Fibroblast of upper back skin (primary cell): ENCODE data around the gene SSMEM1.
"Not testable (repeated sequence)": the region's sequence is repeated elsewhere in the genome, so short reads cannot be mapped to it uniquely, and the experiment has no call there.

Experiments
- DNase-seq: peaks from one replicate; pipeline ENCODE4 v3.0.0-alpha.2; 2013

The SSMEM1 gene

DNA sequence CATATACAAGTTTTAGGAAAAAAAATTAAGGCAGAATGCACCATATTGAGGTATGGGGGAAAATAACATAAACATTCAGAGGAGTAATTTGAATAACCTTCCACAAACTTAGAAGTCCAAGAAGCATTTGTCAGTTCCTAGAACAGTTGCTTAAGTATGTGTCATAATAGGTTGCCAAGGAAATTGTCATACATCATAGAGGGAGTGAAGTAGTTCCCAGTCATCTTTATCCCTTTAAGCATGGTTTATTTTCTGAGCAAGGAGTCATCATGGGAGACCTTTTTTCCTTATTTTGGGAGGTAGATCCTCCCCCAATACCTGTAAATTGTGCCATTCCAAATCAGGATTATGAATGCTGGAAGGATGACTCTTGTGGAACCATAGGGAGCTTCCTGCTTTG is at the start of gene SSMEM1:
Gene SSMEM1 (plus strand): TSS at position 219 of the 400 bp plus-strand sequence. CDS start 51 bp downstream, at position 270.
- DNase-seq: peak; percentile 72

DNA sequence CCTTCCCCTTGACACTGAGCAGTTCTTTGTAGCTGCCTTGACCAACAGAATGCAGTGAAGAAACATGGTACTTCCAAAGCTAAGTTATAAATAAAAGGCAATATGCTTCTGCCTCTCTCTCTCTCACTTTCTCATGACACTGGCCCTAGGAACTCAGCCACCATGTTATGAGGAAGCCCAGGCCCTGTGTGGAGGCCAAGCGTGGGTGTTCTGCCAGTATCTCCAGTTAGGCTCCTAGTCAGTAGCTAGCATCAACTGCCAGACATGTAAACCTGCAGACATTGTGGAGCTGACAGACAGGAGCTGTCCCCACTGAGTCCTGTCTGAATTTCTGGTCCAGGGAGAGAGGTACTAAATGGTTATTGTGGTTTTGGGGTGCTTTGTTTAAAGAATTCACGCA is 47.6 kb upstream of the SSMEM1 start:
- no peak for DNase-seq

- no peak for DNase-seq
Observed at GRCh38 chr7:130160455-130160854, 47.2 kb upstream of the SSMEM1 start.

DNA sequence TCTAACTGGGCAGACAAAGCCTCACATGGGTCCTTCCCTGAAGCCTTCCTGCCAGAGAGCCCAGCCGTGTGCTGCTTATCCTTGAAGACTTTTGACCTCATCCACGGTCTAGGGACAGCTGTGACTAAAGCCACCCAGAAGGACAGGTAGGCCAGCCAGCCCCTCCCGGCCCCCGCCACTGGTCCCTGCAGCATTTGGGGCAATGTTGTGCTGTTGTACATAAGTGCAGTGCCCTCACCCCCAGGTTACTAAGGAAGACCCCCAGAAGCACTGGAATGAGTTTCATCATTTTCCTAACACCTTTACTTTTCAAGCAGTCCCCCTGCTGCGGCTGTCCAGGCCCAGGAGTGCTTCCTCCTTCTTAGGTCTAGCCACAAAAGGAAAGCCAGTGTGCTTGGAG is 45.5 kb upstream of the SSMEM1 start:
- DNase-seq: no peak

GRCh38 chr7:130174237-130174959 is 33.3 kb upstream of the SSMEM1 start:
- DNase-seq: no peak

DNA sequence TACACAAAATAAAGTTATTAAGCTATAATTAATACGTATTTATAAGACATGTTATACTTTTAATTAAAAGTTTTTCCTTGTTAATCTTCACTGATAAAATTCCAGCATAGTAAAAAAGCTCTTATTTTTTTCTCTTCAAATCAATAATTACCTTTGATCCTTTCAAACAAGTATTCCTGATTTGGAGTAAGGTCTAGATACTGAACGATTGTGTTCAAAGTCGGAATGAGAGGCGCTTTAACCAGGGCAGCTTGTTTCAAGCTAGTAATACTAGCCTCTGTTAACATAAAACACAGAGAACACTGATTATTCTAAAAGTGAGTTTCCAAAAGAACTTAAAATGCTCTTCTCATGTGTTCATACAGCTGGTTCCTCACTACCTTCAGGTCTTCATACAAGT is 29.4 kb upstream of the SSMEM1 start:
- no peak for DNase-seq

DNA sequence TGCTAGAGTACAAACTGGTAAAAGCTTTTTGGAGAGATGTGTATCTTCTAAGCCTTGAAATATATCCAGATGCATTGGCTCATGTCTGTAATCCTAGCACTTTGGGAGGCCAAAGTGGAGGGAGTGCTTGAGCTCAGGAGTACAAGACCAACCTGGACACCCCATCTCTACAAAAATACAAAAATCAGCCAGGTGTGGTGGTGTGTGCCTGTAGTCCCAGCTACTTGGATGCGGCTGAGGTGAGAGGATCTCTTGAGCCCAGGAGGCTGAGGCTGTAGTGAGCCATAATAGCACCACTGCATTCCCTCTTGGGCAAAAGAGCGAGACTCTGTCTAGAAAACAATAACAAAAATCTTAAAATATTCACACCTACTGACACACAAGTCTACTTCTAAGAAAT is 28.0 kb upstream of the SSMEM1 start:
- no peak for DNase-seq

- peak; percentile 23 for DNase-seq
Observed at GRCh38 chr7:130180571-130181262, 26.9 kb upstream of the SSMEM1 start.

GRCh38 chr7:130181263-130181605 is 26.4 kb upstream of the SSMEM1 start:
- DNase-seq: no peak

DNA sequence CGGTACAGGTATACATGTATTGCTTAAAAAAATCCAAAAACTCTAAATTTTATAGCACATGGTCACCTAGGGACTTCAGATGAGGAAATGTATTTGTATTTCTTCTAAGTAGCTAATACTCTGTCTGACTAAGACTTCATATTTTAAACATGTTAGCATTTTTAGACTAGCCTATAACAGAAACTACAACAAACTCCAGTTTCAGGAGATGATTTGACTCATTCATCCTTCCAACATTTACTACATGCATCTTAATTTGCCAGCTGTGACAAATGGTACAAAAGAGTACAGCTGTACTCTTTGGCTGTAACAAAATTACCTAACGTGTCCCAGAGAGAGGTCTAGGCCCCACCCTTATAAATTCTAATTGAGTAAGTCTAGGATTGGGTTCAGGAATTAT is 24.7 kb upstream of the SSMEM1 start:
- DNase-seq: no peak

DNA sequence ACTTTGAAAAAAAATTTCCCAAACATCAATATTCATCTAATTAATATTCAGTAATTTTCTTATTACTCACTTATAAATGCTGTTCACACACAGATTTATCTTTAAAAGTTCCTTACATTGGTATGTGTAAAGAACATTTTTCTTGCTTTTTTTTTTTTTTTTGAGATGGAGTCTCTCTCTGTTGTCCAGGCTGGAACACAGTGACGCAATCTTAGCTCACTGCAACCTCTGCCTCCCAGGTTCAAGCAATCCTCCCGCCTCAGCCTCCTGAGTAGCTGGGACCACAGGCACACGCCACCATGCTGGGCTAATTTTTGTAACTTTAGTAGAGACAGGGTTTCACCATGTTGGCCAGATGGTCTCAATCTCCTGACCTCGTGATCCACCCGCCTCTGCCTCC is 23.3 kb upstream of the SSMEM1 start:
- DNase-seq: not testable (repeated sequence)

GRCh38 chr7:130187360-130187759 is 20.3 kb upstream of the SSMEM1 start:
- DNase-seq: no peak

GRCh38 chr7:130189343-130189742 is 18.3 kb upstream of the SSMEM1 start:
- DNase-seq: peak; percentile 77

DNA sequence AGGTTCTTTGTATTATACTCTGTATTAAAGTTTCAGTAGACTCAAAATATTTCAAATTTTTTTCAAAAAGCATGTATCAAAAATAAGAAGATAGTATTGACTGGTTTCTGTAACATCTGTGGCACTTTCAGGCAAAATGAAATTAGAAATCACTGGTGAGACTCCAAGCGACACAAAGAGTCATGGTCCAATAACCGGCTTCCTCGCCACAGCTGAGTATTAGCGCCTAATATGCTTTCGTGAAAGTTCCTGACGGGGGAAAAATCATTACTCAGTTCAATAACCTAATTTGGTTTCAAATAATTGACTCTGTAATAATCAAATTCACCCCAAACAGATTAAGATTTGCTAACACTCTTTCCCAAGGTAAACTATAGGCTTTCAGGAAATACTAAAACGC is 15.9 kb upstream of the SSMEM1 start:
- no peak for DNase-seq

DNA sequence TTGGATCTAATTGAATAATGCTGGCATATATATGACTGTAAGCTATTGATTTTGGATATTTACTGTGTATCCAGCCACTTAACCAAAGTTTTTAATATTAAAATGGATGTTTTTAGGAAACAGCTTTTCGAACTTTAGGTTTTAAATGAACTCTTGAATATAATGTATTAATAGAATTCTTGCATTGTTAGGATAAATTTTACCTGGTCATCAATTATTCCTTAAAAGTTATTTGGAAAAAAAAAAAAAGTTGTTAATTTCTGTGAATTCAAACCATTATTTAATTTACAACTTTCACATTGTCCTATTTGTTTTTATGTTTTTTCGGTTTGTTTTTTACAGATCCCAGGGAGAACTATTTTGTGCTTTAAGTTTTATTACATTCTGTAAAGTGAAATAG is 12.3 kb upstream of the SSMEM1 start:
- DNase-seq: no peak

GRCh38 chr7:130196476-130196875 is 11.2 kb upstream of the SSMEM1 start:
- no peak for DNase-seq

GRCh38 chr7:130197094-130197493 is 10.6 kb upstream of the SSMEM1 start:
- no peak for DNase-seq

DNA sequence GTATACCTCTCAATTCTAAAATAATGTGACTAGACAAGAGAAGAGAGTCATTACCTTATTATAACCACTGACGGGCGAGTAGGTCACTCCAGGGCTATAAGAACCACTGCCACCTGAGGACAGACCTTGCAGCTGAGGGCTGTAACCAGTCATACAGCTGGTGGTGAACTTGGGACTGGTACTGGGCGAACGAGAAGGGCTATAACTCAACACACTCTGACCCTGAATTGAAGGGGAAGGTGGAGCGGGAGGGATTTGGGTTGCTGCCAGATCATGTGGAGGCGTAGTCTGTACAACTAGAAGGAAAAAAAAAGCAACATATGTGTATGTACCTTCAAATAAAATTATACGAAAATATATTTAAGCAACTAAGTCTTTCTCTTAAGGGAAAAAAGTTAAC is 5.9 kb upstream of the SSMEM1 start:
- DNase-seq: no peak

- peak; percentile 98 for DNase-seq
Observed at GRCh38 chr7:130205084-130205947, 2.3 kb upstream of the SSMEM1 start, which contains the start of gene TMEM209. TMEM209 (minus strand) TSS chr7:130205406; CDS start chr7:130205375, 31 bp downstream.

GRCh38 chr7:130207033-130207432 is 627 bp upstream of the SSMEM1 start:
- DNase-seq: no peak

DNA sequence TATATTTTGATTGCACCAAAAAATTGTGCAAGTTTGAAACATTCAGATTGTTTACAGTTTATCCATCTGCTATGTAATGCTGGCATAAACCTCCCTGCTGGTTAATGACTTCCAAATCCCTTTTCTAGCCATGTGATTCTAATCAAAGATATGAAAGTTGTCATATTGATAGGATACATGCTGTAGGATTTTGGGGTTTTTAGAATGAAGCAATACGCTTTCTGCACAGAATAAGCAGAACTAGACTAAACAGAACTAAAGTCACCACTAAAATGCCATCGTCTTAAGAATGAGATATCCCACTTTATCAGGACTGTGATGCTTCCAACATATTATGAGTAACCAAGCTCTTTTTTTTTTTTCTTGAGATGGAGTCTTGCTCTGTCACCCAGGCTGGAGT is 856 bp downstream of the SSMEM1 start:
- no peak for DNase-seq

DNA sequence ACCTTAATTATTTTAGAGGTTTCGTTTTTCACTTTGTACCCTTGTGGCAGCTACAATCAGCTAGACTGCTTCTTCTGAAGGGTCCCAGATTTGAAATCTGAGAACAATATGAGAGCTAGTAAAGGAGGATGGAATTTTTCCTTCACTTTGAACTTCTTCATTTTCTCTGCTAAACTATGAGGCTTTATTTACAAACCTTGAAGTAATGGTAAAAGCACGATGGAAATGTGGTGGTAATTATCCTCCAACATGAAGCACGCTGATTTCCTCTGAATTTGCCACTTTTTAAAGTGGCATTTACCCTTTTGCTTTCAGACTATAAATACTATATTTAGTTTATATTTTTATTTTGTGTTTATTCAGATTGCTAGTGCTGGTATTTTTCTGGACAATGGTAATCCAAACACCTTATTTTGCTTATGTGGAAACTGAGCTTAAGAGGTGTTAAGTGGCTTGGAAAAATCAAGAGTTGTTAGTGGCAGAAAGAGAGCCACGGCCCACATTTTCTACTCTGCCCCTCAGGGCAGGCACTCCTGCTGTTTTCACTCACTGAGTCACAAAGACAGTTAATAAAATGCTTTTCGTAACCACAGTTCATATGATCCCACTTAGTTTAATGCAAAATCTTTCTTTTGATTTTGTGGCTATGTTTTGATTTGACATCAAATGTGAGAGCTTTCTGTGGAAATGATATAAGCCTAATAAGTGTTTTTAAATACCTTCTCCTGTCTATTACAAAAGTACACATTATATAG is 2.7 kb downstream of the SSMEM1 start:
- peak; percentile 56 for DNase-seq

GRCh38 chr7:130213828-130214227 is 6.2 kb downstream of the SSMEM1 start:
- DNase-seq: no peak
